ENCODE results near the gene ZNF496. TPM values are rescaled to one million over a fixed set of nuclear protein-coding genes. Genes with fewer than 3 reads are reported as not detected.

ZNF496 gene
- total RNA-seq, 1 experiment from 2014 or later = 28.0 TPM

Other genes starting within 250 kb of the ZNF496 start
- 6.9 and 13.4 TPM in 2 replicates for gene ZNF669, start 227.5 kb downstream of the ZNF496 start, total RNA-seq (2014; rRNA removed; shearing (Covaris generic))
- gene ZNF124, start 159.8 kb downstream of the ZNF496 start, total RNA-seq (2014; rRNA removed; shearing (Covaris generic)) = 10.5 and 22.8 TPM in 2 replicates
- gene VN1R5, start 75.8 kb downstream of the ZNF496 start, total RNA-seq (2014; rRNA removed; shearing (Covaris generic)) = not detected in 2 replicates
- 7.4 and 9.2 TPM in 2 replicates for gene NLRP3, start 84.3 kb upstream of the ZNF496 start, total RNA-seq (2014; rRNA removed; shearing (Covaris generic))
- not detected in 2 replicates for gene OR2B11, start 126.2 kb upstream of the ZNF496 start, total RNA-seq (2014; rRNA removed; shearing (Covaris generic))
- gene OR2C3, start 204.6 kb upstream of the ZNF496 start, total RNA-seq (2014; rRNA removed; shearing (Covaris generic)) = not detected in 2 replicates
- gene GCSAML, start 217.3 kb upstream of the ZNF496 start, total RNA-seq (2014; rRNA removed; shearing (Covaris generic)) = 0.42 and 0.84 TPM in 2 replicates